HFFc6 (cell line): ENCODE data around the gene NOL7. TPM values are rescaled to one million over a fixed set of nuclear protein-coding genes. Genes with fewer than 3 reads are reported as not detected.
A peak's percentile ranks its signal among the peaks of the same experiment; 100 is the strongest.

Experiments used
- DNase-seq: peaks from one replicate; pipeline ENCODE4 v3.0.0-alpha.2; 2018
- H3K27ac Mint-ChIP-seq: 2 replicates; pipeline ENCODE4 v1.8.0; 2020; ENCODE audit warnings: mild to moderate bottlenecking, mixed read lengths
- H3K27me3 Mint-ChIP-seq: 2 replicates; pipeline ENCODE4 v1.8.0; 2021; ENCODE audit warnings: mild to moderate bottlenecking, moderate library complexity, mixed read lengths; ENCODE audit not compliant: insufficient read depth
- H3K36me3 Mint-ChIP-seq: 2 replicates; pipeline ENCODE4 v1.8.0; 2021; ENCODE audit warnings: low read depth, mixed read lengths
- H3K4me1 Mint-ChIP-seq: 2 replicates; pipeline ENCODE4 v1.8.0; 2020; ENCODE audit warnings: low read depth, mixed read lengths
- H3K4me3 Mint-ChIP-seq: 2 replicates; pipeline ENCODE4 v1.8.0; 2020; ENCODE audit warnings: mild to moderate bottlenecking, moderate library complexity, mixed read lengths
- H3K9me3 Mint-ChIP-seq: 2 replicates; pipeline ENCODE4 v1.8.0; 2020; ENCODE audit warnings: mild to moderate bottlenecking, mixed read lengths
- CTCF ChIP-seq: fragments of 200-600 bp; sonication (generic); IDR thresholded peaks from 2 replicates; pipeline ENCODE4 v1.5.0; 2021; ENCODE audit warnings: antibody characterized with exemption, mild to moderate bottlenecking
- total RNA-seq, 6 experiments: library from RNA; stranded (reverse); fragmentation: NEBNext Ultra II Directional; extraction: Animal tissue kit (Norgen Biotek cat#: 25700); gene quantifications; 2 replicates in 1 of 6; 3 replicates in 5 of 6; pipeline ENCODE4 v1.2.3, GENCODE V29; 2021

NOL7 gene
- total RNA-seq, 6 experiments from 2014 or later = 68.4 to 89.6 (median 84.8) TPM

GRCh38 chr6:13589801-13590200 lies 25.3 kb upstream of the NOL7 start:
- Mint-ChIP-seq H3K27me3 (no peaks in the 10 kb centered on the region; the same call in 1 of the 2 replicates), H3K36me3 (peaks cover 8% of the 10 kb centered on the region; the same call in 1 of the 2 replicates), H3K4me3 (no peak overlapping the region), H3K27ac (no peak overlapping the region), H3K4me1 (peaks cover 39% of the 10 kb centered on the region), H3K9me3 (no peaks in the 10 kb centered on the region)
- DNase-seq = no peak
- TF ChIP-seq CTCF = no peak

- H3K27me3 Mint-ChIP-seq = no peaks in the 10 kb centered on the region; the same call in 1 of the 2 replicates
- no peaks in the 10 kb centered on the region for H3K9me3 Mint-ChIP-seq
- peaks cover 43% of the 10 kb centered on the region for H3K4me1 Mint-ChIP-seq
- DNase-seq = no peak
- H3K36me3 Mint-ChIP-seq = peaks cover 4% of the 10 kb centered on the region; the same call in 1 of the 2 replicates
- no peak for TF ChIP-seq CTCF
- no peak overlapping the region for H3K27ac Mint-ChIP-seq
- H3K4me3 Mint-ChIP-seq = no peak overlapping the region
Observed at GRCh38 chr6:13590574-13591153, 24.5 kb upstream of the NOL7 start.

- no peak for TF ChIP-seq CTCF
- Mint-ChIP-seq H3K9me3 (no peaks in the 10 kb centered on the region), H3K4me1 (peaks cover 42% of the 10 kb centered on the region), H3K36me3 (peaks cover 4% of the 10 kb centered on the region; the same call in 1 of the 2 replicates), H3K4me3 (no peak overlapping the region), H3K27me3 (no peaks in the 10 kb centered on the region; the same call in 1 of the 2 replicates), H3K27ac (no peak overlapping the region)
- no peak for DNase-seq
Observed at GRCh38 chr6:13591205-13591921, 23.8 kb upstream of the NOL7 start.

- DNase-seq = no peak
- Mint-ChIP-seq H3K27ac (peak overlapping the region; percentile 38; the same call in 1 of the 2 replicates), H3K27me3 (no peaks in the 10 kb centered on the region; the same call in 1 of the 2 replicates), H3K4me1 (peaks cover 24% of the 10 kb centered on the region), H3K36me3 (peaks cover 4% of the 10 kb centered on the region; the same call in 1 of the 2 replicates), H3K9me3 (no peaks in the 10 kb centered on the region), H3K4me3 (no peak overlapping the region)
- no peak for TF ChIP-seq CTCF
Observed at GRCh38 chr6:13593103-13593502, 22.0 kb upstream of the NOL7 start.

- H3K36me3 Mint-ChIP-seq = peaks cover 4% of the 10 kb centered on the region; the same call in 1 of the 2 replicates
- peak overlapping the region; percentile 68 for H3K27ac Mint-ChIP-seq
- no peak for DNase-seq
- H3K27me3 Mint-ChIP-seq = no peaks in the 10 kb centered on the region; the same call in 1 of the 2 replicates
- H3K4me1 Mint-ChIP-seq = peaks cover 22% of the 10 kb centered on the region
- no peaks in the 10 kb centered on the region for H3K9me3 Mint-ChIP-seq
- H3K4me3 Mint-ChIP-seq = no peak overlapping the region
- no peak for TF ChIP-seq CTCF
Observed at GRCh38 chr6:13593720-13594119, 21.4 kb upstream of the NOL7 start.
